HG03045 (cell line): ENCODE results near the gene UBXN11.

Experiments used
- ATAC-seq: cut with Tn5 transposase; IDR thresholded peaks from one replicate; pipeline ENCODE4 v1.9.1; 2021; ENCODE audit warnings: mild to moderate bottlenecking, moderate library complexity; ENCODE audit not compliant: unreplicated experiment

The UBXN11 gene, protein sequence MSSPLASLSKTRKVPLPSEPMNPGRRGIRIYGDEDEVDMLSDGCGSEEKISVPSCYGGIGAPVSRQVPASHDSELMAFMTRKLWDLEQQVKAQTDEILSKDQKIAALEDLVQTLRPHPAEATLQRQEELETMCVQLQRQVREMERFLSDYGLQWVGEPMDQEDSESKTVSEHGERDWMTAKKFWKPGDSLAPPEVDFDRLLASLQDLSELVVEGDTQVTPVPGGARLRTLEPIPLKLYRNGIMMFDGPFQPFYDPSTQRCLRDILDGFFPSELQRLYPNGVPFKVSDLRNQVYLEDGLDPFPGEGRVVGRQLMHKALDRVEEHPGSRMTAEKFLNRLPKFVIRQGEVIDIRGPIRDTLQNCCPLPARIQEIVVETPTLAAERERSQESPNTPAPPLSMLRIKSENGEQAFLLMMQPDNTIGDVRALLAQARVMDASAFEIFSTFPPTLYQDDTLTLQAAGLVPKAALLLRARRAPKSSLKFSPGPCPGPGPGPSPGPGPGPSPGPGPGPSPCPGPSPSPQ

DNA sequence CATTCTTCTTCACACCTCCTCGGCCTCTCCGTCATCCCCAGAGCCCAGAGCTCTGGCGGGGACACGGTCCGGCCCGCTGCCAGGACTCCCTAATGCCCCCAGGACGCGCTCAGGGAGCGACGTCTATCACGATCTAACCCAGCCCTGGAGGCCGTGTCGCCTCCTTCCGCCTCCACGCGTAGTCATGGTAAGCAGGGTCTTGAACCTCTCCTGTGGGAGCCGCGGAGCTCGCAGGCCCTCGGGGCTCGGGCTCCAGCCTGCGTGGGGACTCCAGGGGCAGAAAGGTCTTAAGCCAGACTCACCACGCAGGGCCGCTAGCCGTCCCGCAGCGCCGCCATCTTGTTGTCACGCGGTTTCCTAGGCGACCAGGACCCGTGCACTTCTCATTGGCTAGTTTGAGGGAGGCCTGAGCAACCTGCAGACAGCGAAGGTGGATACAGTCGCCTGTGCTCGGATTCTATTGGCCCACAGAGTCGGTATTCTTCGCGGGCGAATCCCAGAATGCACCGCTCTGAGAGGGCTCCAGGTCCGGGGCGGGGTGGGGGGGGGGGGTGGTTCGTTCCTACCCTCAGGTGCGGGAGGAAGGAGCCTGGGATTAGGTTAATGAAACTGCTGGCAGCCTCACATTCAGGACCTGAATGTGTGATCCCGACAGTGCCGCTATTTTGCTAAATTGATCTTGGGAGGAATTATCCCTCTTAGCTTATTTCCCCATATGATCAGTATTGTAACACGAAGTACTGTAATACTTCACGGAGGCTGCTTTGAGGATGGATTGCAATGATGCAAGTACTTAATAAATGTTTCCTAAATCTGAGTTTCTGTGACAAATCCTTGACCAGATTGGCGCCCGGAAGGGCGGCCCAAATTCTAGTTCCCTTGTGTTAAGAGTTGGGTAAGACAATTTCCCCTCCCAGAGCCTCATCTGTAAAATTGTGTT is at the start of gene UBXN11:
UBXN11 (minus strand) TSS at position 347 of the 940 bp plus-strand sequence. CDS start 3,753 bp downstream, outside the sequence.
- ATAC-seq = peak; percentile 97

DNA sequence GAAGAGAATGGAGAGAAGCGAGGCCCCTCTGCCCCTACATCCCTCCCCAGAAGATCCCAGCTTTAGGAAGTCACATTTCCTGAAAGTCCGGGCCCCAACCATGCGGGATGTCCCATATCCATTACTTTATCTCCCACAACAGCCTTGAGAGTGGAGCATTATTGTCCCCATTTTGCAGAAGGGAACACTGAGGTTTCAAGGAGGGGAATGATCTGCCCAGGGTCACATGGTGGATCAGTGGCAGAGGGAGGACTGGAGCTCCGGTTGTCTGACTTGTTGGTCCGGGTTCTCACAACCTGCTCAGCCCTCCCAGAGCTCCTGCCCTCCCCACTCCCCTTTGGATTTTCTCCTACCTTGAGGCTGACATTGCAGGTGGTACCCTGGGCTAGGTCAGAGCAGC is 49.7 kb upstream of the UBXN11 start:
- ATAC-seq = no peak

DNA sequence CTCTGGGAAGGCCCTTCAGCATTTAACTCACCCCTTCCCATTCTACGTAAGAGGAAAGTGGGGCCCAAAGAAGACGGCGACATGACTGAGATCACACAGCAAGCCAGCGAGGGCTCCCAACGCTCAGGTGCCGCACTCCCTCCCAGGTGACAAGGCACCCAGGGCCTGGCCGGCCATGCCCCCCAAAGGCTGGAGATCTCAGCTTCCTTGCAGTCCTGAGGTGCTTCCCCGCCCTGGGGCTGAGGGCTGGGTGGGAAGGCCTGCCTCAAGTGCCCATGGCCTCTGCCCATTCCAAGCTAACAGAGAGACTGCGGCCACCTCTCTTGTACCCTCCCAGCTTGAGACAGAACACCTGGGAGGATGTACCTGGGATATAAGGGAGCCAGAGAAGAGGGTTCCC is 48.5 kb upstream of the UBXN11 start:
- ATAC-seq = no peak

DNA sequence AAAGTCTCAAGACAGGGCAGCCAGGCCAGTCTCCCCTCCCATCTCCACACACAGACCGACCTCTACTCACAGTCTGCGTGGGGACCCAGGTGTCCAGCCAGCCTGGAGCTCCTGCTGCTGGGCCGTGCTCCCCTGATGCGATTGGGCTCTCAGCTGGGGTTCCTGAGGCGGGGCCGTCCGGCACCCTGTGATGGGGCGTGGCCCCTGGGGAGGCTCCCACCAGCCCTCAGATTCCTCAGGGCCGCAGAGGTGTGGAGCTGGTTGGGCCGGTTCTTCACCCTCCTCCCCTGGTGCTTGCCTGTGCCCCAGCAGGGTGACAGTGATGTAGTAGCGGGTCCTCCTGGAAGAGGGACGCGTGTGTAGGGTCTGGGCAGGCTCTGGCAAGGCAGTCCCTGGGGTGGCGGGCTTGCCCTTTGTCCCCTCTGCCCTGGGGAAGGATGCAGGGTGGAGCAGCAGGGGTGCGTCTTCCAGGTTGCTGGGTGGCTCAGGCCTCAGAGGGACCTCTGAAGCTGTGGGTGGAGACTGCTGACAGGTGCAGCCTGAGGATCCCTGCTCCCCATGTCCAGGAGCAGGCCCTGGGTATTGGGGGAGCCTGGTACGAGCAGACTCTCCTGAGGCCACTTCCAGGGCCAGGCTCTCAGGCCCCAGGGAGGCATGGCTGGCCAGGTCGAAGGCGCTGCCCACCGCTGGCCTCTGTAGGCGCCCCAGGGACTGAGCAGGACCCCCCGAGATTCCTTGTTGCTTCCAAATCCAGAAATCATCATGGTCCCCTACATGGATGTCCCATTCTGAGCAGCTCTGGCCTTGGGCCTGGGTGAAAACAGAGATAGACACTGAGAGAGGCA is 47.8 kb upstream of the UBXN11 start, which contains the start of gene CRYBG2:
CRYBG2 (minus strand) TSS at position 155 of the 845 bp plus-strand sequence. CDS start 7,473 bp downstream, outside the sequence.
- no peak for ATAC-seq

DNA sequence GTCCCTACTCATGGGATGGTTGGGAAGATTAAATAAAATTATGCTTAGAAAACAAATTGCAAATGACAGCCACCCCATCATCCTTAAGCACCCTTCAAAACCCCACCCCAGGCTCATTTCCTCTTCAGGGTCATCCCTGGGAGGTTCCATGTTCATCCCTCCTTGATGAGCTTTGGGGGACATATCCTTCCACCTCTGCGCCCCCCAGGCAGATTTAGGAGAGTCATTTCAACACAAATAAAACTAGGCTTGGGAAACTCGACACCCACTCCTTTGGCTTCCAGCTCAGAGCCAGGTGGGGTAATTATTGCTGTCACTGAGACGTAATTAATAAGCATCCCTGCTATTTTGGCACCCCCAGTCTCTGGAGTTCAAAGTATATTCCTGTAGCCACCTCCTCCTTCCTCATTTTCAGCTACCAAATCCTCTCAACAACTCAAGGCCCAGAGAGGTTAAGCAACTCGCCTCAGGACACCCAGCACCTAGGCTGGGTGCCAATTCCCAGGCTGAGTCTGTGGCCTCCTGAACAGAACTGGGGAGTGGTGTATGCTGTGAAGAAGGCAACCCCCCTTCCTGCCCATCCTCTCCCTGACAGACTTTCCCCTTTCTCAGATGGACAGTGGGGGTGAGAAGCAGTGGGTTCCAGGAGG is 46.9 kb upstream of the UBXN11 start:
- no peak for ATAC-seq

DNA sequence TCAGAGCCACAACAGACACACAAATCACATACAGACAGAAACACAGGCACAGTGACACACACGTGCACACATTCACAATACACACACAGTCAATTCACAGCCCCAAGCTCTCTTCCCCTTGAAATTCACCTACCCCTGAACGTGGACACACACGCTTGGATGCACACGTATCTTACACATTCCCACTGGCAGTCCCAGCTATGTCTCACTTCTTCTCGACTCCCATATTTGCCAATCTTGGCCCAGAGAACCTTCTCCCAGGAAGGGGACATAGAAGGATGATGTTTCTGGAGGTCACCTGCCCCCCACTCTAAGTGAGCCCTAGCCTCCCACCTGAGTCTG is 45.9 kb upstream of the UBXN11 start:
- ATAC-seq = no peak

DNA sequence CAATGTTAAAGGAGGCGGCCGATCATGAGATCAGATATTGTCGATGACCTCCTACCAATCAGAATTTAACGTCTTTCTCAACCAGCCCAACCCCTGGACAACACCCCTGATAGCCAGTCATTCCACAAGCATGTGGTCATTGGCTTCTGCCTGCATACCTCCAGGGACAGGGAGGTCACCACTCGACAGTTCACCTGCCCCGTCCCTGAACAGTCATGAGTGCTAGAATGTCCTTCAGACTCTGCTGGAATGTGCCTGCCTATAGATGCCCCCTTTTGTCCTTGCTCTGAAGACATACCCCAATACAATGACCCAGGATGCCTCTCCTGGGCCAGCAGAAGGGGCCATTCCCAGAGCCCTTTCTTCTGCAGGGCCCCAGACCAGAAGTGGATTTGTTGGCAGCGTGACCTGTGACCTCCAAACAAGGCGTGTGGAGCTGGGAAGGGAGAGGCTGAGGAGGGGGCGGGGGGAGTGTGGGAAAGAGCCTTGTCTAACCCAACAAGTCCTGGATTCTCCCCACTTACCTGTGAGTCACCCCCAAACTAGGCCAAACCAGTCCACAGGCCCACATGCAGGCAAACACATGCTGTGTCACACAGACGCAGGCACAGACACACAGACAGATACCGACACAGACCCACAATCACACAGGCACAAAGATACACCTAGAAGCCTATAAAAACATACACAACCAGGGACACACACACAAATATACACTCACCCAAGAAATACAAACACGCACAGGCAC is 45.3 kb upstream of the UBXN11 start:
- ATAC-seq = no peak

DNA sequence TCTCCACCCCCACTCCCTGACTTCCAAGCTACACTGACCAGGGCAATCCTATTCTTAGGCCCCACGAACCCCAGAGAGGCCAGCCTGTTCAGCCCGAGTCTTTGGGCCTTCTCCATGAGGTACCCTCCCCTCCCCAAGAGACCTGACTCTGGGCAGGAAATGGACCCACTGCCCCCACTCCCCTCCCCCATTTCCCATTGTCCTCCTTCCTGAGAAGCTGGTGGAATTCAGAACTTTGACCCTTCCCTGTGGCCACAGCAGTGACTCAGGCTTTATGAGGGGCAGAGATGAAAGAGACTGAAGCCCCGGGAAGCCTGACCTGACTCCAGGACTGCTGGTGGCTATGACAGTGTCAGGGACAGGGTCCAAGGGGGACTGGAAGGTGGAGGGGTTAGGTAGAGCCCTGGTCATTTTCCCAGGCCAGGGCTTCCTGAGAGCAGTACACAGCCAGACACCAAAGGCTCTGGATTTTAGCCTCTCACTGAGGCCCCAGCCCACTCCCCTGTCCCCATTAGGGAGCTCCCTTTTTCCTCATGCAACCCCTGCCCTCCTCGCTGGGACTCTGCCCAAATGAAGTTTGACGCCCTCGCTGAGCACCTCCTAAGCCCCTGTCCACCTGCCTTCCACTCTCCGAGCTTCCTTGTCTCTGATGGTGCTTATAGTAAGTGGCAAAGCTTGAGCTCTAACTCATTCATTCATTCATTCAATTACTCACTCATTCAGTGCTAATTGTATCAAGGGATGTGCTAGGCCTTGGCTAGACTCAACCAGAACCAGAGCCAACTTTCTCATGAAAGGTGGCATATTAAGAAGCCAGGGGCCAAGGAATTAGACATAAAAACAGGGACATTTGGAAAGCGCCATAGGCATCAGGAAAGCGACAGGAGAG is 44.5 kb upstream of the UBXN11 start:
- ATAC-seq = no peak

DNA sequence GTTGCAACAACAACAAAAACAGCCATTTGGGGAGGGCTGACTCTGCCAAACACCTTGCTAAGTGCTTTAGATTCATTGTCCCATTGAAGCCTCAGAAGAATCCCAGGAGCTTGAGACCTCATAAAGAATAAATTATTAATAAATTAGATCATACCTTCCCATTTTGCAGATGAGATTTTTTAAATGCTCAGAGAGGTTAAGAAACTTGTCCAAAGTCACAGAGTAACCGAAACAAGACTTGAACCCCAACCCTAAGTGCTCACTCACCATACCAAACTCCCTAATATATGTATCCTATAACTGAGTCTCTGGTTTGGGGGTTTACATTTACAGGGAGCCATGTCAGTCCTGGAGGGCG is 43.9 kb upstream of the UBXN11 start:
- no peak for ATAC-seq

DNA sequence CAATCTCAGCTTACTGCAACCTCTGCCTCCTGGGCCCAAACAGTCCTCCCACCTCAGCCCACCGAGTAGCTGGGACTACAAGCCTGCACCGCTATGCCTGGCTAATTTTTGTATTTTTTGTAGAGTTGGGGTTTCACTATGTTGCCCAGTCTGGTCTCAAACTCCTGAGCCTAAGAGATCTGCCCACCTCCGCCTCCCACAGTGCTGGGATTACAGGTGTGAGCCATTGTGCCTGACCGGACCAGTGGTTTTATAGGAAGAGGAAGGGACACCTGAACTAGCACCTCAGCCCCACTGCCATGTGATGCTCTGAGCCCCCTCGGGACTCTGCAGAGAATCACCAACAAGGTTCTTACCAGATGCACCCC is 43.4 kb upstream of the UBXN11 start:
- no peak for ATAC-seq

DNA sequence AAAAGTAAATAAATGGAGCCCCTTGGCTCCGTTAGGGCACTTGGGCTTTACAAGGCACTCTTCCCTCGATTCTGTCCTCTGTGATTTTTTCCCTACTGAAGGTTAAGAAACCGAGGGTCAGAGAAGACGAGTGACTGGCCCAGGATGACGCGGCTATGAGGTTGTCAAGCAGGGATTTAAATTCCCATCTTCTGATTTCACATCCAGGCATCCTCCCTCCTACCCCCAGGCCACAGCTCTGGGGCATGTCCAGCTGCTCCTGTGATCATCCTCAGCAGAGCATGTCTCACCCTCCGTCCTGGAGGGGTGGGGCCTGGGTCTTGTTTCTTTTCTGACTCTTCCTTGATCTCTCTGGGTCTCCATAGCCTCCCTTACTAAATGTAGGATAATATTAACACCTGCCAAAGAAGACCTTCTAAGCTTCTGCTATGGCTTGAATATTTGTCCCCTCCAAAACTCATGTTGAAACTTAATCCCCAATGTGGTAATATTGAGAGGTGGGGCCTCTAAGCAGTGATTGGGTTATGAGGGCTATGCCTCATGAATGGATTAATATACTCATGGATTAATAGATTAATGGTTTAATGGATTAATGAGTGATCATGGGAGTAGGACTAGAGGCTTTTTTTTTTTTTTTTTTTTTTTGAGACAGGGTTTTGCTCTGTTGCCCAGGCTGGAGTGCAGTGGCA is 42.9 kb upstream of the UBXN11 start:
- no peak for ATAC-seq

DNA sequence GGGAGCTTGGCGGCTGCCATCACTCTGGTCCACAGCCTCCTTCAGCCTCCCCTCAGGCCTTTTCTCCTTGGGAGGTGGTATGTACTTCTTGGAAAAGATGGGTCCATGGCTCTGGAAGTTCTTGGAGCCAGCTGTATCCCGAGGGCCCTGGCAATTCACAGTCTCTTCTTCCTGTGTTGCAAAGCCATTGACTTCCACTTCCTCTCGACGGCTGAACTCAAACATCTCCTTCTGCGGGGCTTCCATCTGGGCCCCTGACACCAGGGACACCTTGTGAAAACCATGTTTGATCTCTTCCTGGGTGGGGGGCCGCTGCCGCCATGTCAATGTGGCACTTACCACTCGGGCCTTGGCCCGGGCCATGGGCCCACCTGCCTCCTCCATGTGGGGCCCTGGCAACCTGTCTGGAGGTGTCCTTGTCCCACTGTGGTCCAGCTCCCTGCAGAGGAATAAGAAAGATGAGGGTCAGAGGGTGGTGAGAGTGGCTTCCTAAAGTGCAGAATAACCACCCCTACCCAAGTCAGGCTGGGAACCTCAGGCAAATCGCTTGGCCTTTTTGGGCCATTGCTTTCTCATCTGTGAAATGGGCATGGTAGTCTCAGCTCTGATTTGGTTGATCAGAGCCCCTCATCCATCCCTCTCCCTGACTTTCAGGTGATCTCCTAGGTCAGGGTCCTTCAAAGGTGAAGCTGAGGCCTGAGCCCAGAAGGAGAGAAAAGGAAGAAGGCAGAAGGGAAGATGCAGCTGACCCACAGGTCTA is 40.0 kb upstream of the UBXN11 start:
- no peak for ATAC-seq

DNA sequence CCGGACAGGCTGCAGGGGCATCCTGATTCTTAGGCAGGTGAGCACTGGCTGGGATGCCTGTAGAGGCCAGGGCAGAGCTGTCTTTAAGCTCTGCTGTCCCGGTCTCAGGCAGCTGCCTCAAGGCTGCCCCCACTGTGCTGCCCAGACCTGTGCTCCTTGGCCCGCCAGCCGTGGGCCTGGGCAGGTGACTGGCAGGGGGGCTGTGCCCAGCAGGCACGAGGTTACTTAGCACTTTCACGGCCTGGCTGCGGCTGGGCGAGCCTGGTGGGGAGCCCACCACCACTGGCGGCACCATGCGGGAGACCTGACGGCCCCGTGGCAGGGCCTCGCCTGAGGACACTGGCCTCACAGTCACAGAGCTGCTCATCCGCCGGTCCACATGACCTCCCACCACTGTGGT is 39.3 kb upstream of the UBXN11 start:
- ATAC-seq = no peak

DNA sequence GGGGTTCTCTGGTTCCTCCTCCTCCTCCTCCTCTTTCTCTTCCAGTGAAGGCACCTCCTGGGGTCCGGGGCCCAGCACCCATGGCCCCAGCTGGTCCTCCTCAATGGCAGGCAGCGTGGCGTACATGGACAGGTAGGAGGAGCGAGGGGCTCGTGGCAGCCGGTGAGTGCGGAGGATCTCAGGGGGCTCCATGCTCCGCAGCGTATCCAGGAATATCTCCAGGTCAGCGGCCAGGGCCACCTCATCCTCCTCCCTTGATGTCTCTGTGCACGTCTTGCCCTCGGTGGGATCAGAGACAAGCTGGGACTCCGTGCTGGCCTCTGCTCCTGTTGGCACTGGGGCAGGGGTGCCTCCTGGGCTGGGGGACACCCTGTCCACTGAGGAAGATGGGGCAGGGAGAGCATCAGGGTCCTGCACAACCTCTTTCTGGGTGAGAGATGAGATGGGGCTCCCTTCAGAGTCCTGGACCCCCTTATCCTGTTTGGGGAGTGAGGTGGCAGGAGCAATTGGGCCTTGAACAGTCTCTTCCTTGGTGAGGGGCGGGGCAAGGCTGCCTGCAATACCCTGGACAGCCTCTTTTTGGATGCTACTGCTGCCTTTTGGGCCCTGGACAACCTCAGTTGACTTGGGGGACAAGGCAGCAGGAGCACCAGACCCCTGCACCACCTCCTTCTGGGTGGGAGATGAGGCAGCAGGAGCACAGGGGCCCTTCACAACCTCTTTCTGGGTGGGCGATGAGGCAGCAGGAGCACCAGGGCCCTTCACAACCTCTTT is 37.9 kb upstream of the UBXN11 start:
- ATAC-seq = no peak

DNA sequence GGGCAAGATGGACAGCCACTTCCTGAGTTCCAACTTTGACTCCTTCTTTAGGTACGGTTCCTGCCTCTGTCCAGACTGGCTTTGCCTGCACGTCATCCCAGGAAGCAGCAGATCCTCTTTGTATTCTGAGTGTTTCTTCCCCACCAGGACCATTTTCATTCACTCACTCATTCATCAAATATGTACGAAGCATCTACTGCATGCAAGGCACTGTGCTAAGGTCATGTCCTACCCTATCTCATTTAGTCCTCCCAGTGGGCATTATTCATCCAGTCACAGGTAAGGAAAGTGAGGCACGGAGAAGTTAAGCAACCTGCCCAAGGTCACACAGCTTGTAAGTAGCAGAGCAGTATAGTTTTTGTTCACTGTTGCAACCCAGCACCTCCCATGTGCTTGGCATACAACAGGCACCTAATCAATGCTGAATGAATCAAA is 33.6 kb upstream of the UBXN11 start:
- ATAC-seq = no peak

DNA sequence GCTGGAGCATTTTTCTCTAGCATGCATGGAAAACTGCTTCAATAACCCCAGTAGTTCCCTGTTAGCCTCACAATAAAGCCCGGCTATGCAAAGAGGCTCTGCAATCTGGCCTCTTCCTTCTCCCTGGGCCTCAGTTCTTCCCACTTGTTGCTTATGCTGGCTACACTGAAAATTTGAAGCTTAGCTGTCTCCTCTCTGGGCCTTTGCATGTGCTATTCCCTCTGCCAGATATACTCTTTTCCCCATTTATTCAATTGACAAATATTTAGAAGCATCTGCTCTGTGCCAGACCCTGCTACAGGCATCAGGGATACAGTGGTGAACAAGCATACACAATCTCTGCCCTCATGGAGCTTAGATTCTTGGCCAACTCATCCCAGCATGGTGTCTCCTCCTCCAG is 32.2 kb upstream of the UBXN11 start:
- ATAC-seq = no peak

DNA sequence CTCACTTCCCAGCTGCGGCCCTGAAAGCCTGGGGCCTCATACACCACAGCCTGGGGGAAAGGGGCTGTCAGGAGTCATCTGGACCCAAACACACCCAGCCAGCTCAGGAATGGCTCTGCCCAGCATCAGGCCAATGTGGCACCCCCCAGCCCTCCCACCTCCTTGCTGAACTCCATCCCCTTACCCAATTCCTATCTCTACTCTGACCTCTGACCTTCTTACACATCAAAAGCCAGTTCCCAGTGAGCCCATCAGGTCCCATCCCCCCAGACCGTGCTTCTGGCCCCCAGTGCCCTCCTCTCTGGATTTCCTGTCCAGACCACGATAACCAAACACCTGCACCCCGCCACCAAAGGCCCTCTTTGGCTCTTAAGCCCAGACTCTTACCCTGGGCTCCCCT is 31.2 kb upstream of the UBXN11 start:
- ATAC-seq = no peak
